ENCODE results near the gene SLC12A1. TPM values are rescaled to one million over a fixed set of nuclear protein-coding genes. Genes with fewer than 3 reads are reported as not detected.

The SLC12A1 gene
- total RNA-seq, 4 donors from 2014 or later: not detected

- no peak for DNase-seq
- H3K9me3 ChIP-seq: no peaks in the 10 kb centered on the region
- H3K27me3 ChIP-seq: no peaks in the 10 kb centered on the region
- H3K27ac ChIP-seq: no peak overlapping the region
- no peak overlapping the region for H3K4me3 ChIP-seq
- H3K4me1 ChIP-seq: no peaks in the 10 kb centered on the region
- TF ChIP-seq POLR2A (IDR thresholded peaks at IDR 0.05): no peak
- TF ChIP-seq CTCF (IDR thresholded peaks at IDR 0.05): no peak
- no peaks in the 10 kb centered on the region for H3K36me3 ChIP-seq
Observed at GRCh38 chr15:48297668-48298067, 91.6 kb downstream of the SLC12A1 start.

- Histone ChIP-seq H3K4me3 (no peak overlapping the region), H3K27me3 (no peaks in the 10 kb centered on the region), H3K9me3 (no peaks in the 10 kb centered on the region), H3K36me3 (no peaks in the 10 kb centered on the region), H3K27ac (no peak overlapping the region), H3K4me1 (no peaks in the 10 kb centered on the region)
- no peak for TF ChIP-seq POLR2A (IDR thresholded peaks at IDR 0.05)
- no peak for TF ChIP-seq CTCF (IDR thresholded peaks at IDR 0.05)
- DNase-seq: no peak
Observed at GRCh38 chr15:48298914-48299313, 92.8 kb downstream of the SLC12A1 start.

GRCh38 chr15:48300038-48300437 is 93.9 kb downstream of the SLC12A1 start:
- no peak overlapping the region for H3K27ac ChIP-seq
- no peaks in the 10 kb centered on the region for H3K4me1 ChIP-seq
- TF ChIP-seq CTCF (IDR thresholded peaks at IDR 0.05) (no peak), POLR2A (IDR thresholded peaks at IDR 0.05) (no peak)
- H3K36me3 ChIP-seq: no peaks in the 10 kb centered on the region
- H3K9me3 ChIP-seq: no peaks in the 10 kb centered on the region
- H3K4me3 ChIP-seq: no peak overlapping the region
- H3K27me3 ChIP-seq: no peaks in the 10 kb centered on the region
- no peak for DNase-seq

- TF ChIP-seq CTCF (IDR thresholded peaks at IDR 0.05) (no peak), POLR2A (IDR thresholded peaks at IDR 0.05) (no peak)
- H3K4me3 ChIP-seq: no peak overlapping the region
- no peaks in the 10 kb centered on the region for H3K36me3 ChIP-seq
- H3K9me3 ChIP-seq: no peaks in the 10 kb centered on the region
- H3K27ac ChIP-seq: no peak overlapping the region
- H3K27me3 ChIP-seq: no peaks in the 10 kb centered on the region
- no peaks in the 10 kb centered on the region for H3K4me1 ChIP-seq
- no peak for DNase-seq
Observed at GRCh38 chr15:48304398-48304797, 98.3 kb downstream of the SLC12A1 start.

- H3K4me1 ChIP-seq: no peaks in the 10 kb centered on the region
- no peaks in the 10 kb centered on the region for H3K27me3 ChIP-seq
- TF ChIP-seq POLR2A (IDR thresholded peaks at IDR 0.05) (no peak), CTCF (IDR thresholded peaks at IDR 0.05) (no peak)
- H3K9me3 ChIP-seq: no peaks in the 10 kb centered on the region
- H3K27ac ChIP-seq: no peak overlapping the region
- H3K36me3 ChIP-seq: no peaks in the 10 kb centered on the region
- H3K4me3 ChIP-seq: no peak overlapping the region
- DNase-seq: no peak
Observed at GRCh38 chr15:48306639-48307038, 100.5 kb downstream of the SLC12A1 start.

- H3K27ac ChIP-seq: no peak overlapping the region
- no peaks in the 10 kb centered on the region for H3K4me1 ChIP-seq
- TF ChIP-seq CTCF (IDR thresholded peaks at IDR 0.05) (no peak), POLR2A (IDR thresholded peaks at IDR 0.05) (no peak)
- H3K36me3 ChIP-seq: no peaks in the 10 kb centered on the region
- no peaks in the 10 kb centered on the region for H3K27me3 ChIP-seq
- H3K4me3 ChIP-seq: no peak overlapping the region
- H3K9me3 ChIP-seq: no peaks in the 10 kb centered on the region
- DNase-seq: no peak
Observed at GRCh38 chr15:48307586-48307985, 101.5 kb downstream of the SLC12A1 start.

Measured in Peyer's patch (tissue), 4 donors.